Epithelial cell of esophagus (primary cell): ENCODE results near the gene SSNA1.

Experiments
- DNase-seq: peaks from one replicate; pipeline ENCODE4 v3.0.0; 2010; ENCODE audit warnings: low read depth
- H3K4me3 ChIP-seq: 2 replicates; pipeline ENCODE4 v1.5.1; 2011; ENCODE audit warnings: mild to moderate bottlenecking, low read length, control low read depth
- CTCF ChIP-seq: IDR thresholded peaks from 2 replicates; pipeline ENCODE4 v1.5.1; 2011; ENCODE audit warnings: low read depth, mild to moderate bottlenecking, low read length, control low read depth, inconsistent platforms; ENCODE audit not compliant: insufficient read depth; ENCODE audit errors: missing control alignments

The SSNA1 gene

GRCh38 chr9:137227853-137228505 is 39.5 kb downstream of the SSNA1 start:
- no peak for TF ChIP-seq CTCF
- no peak for DNase-seq
- no peak overlapping the region for H3K4me3 ChIP-seq

- no peak for DNase-seq
- no peak for TF ChIP-seq CTCF
- H3K4me3 ChIP-seq = no peak overlapping the region
Measured at GRCh38 chr9:137228506-137228967, 40.1 kb downstream of the SSNA1 start.

GRCh38 chr9:137228968-137229896 is 40.8 kb downstream of the SSNA1 start:
- no peak for TF ChIP-seq CTCF
- DNase-seq = no peak
- no peak overlapping the region for H3K4me3 ChIP-seq

GRCh38 chr9:137229903-137230704 is 41.6 kb downstream of the SSNA1 start:
- H3K4me3 ChIP-seq = no peak overlapping the region
- TF ChIP-seq CTCF = no peak
- DNase-seq = no peak

GRCh38 chr9:137230705-137231371 is 42.4 kb downstream of the SSNA1 start, which contains the start of gene SLC34A3:
TSS of gene SLC34A3 (plus strand) at chr9:137230901. CDS start at chr9:137231703, 802 bp downstream.
- TF ChIP-seq CTCF = no peak
- DNase-seq = no peak
- no peak within 1 kb of the TSS for H3K4me3 ChIP-seq

- no peak for TF ChIP-seq CTCF
- DNase-seq = no peak
- no peak overlapping the region for H3K4me3 ChIP-seq
Measured at GRCh38 chr9:137231372-137232039, 43.0 kb downstream of the SSNA1 start.
